Suprapubic skin (tissue), 4 donors: Measurements from ENCODE around the gene CASP1. TPM values are rescaled to one million over a fixed set of nuclear protein-coding genes. Genes with fewer than 3 reads are reported as not detected.

ENCODE experiments used
- DNase-seq, 2 donors: peaks; one replicate each; pipeline ENCODE4 v3.0.0-alpha.2; 2019; ENCODE audit warnings: low spot score in 2 of 2
- H3K27ac ChIP-seq: fragments of 200-600 bp; sonication (generic); one replicate; pipeline ENCODE4 v1.5.1; 2019
- H3K27me3 ChIP-seq: fragments of 200-600 bp; sonication (generic); one replicate; pipeline ENCODE4 v1.5.1; 2019
- H3K36me3 ChIP-seq: fragments of 200-600 bp; sonication (generic); one replicate; pipeline ENCODE4 v1.5.1; 2019
- H3K4me1 ChIP-seq: fragments of 200-600 bp; sonication (generic); one replicate; pipeline ENCODE4 v1.5.1; 2019
- H3K4me3 ChIP-seq: fragments of 200-600 bp; sonication (generic); one replicate; pipeline ENCODE4 v1.5.1; 2019; ENCODE audit warnings: mild to moderate bottlenecking
- H3K9me3 ChIP-seq: fragments of 200-600 bp; sonication (generic); one replicate; pipeline ENCODE4 v1.5.1; 2019
- CTCF ChIP-seq, 2 donors: fragments of 200-600 bp in 1 of 2; fragments of 450-650 bp in 1 of 2; sonication (generic) in 1 of 2; IDR thresholded peaks; one replicate each; pipeline ENCODE4 v1.5.1; 2016 to 2019; ENCODE audit warnings: antibody characterized with exemption in 2 of 2, mild to moderate bottlenecking in 1 of 2, moderate library complexity in 1 of 2
- EP300 ChIP-seq: sonication (generic); formaldehyde crosslinking; IDR thresholded peaks from one replicate; pipeline ENCODE4 v1.6.1; 2017; ENCODE audit warnings: antibody characterized with exemption
- POLR2A ChIP-seq, 2 donors: fragments of 450-650 bp; IDR thresholded peaks; one replicate each; pipeline ENCODE4 v1.6.1; 2017; ENCODE audit warnings: antibody characterized with exemption in 2 of 2, mild to moderate bottlenecking in 2 of 2, moderate library complexity in 2 of 2
- POLR2AphosphoS5 ChIP-seq, 3 donors: sonication (generic); formaldehyde crosslinking; IDR thresholded peaks; one replicate each; pipeline ENCODE4 v1.6.1; 2017; ENCODE audit warnings: antibody characterized with exemption in 3 of 3
- WGBS: methylation state at CpG from one replicate; pipeline ENCODE4 v1.1.5; 2018; 5-methylcytosine and 5-hydroxymethylcytosine counted together
- total RNA-seq, 4 donors: library from RNA; depleted of rRNA; stranded (reverse); fragments of >200 nt; gene quantifications; one replicate each; pipeline ENCODE4 v1.1.0, GENCODE V29; 2016

CASP1 gene
- total RNA-seq, 4 donors from 2014 or later = 20.1 to 35.7 (median 28.3) TPM

- WGBS = 69% methylated on average over 3 of the region's 3 CpGs
Measured at GRCh38 chr11:105004021-105004420, 30.9 kb downstream of the CASP1 start.

GRCh38 chr11:105003151-105003550 is 31.8 kb downstream of the CASP1 start:
- H3K4me3 ChIP-seq = no peak overlapping the region
- TF ChIP-seq CTCF (IDR thresholded peaks at IDR 0.05) = no peak
- TF ChIP-seq EP300 = no peak
- TF ChIP-seq POLR2A (IDR thresholded peaks at IDR 0.05) = no peak
- TF ChIP-seq POLR2AphosphoS5 (IDR thresholded peaks at IDR 0.05) = no peak
- H3K9me3 ChIP-seq = no peaks in the 10 kb centered on the region
- no peak overlapping the region for H3K27ac ChIP-seq
- peaks cover 5% of the 10 kb centered on the region for H3K4me1 ChIP-seq
- H3K27me3 ChIP-seq = no peaks in the 10 kb centered on the region
- WGBS = 49% methylated on average over 2 of the region's 2 CpGs
- no peak for DNase-seq
- H3K36me3 ChIP-seq = no peaks in the 10 kb centered on the region

More at GRCh38 chr11:105004021-105004420, 30.9 kb downstream of the CASP1 start:
- H3K36me3 ChIP-seq = no peaks in the 10 kb centered on the region
- no peaks in the 10 kb centered on the region for H3K9me3 ChIP-seq
- no peaks in the 10 kb centered on the region for H3K27me3 ChIP-seq
- no peak for DNase-seq
- no peak overlapping the region for H3K4me3 ChIP-seq
- TF ChIP-seq POLR2AphosphoS5 (IDR thresholded peaks at IDR 0.05) (peak in 1 of 3 donors; percentile 41), CTCF (IDR thresholded peaks at IDR 0.05) (no peak), EP300 (no peak)
- no peak overlapping the region for H3K27ac ChIP-seq
- H3K4me1 ChIP-seq = peaks cover 5% of the 10 kb centered on the region

GRCh38 chr11:105000797-105001196 is 34.1 kb downstream of the CASP1 start:
- Histone ChIP-seq H3K27me3 (no peaks in the 10 kb centered on the region), H3K36me3 (no peaks in the 10 kb centered on the region), H3K27ac (no peak overlapping the region), H3K4me3 (no peak overlapping the region), H3K4me1 (peaks cover 5% of the 10 kb centered on the region), H3K9me3 (no peaks in the 10 kb centered on the region)
- 87% methylated on average over 7 of the region's 7 CpGs for WGBS
- no peak for TF ChIP-seq POLR2A (IDR thresholded peaks at IDR 0.05)
- TF ChIP-seq CTCF (IDR thresholded peaks at IDR 0.05) = peak in 1 of 2 donors; percentile 17
- no peak for TF ChIP-seq EP300
- no peak for TF ChIP-seq POLR2AphosphoS5 (IDR thresholded peaks at IDR 0.05)
- DNase-seq = no peak

GRCh38 chr11:105000167-105000566 is 34.8 kb downstream of the CASP1 start:
- no peaks in the 10 kb centered on the region for H3K36me3 ChIP-seq
- no peak overlapping the region for H3K27ac ChIP-seq
- no peak for DNase-seq
- no peaks in the 10 kb centered on the region for H3K27me3 ChIP-seq
- TF ChIP-seq POLR2A (IDR thresholded peaks at IDR 0.05) (no peak), CTCF (IDR thresholded peaks at IDR 0.05) (no peak), EP300 (no peak), POLR2AphosphoS5 (IDR thresholded peaks at IDR 0.05) (no peak)
- H3K4me1 ChIP-seq = peaks cover 3% of the 10 kb centered on the region
- H3K4me3 ChIP-seq = no peak overlapping the region
- H3K9me3 ChIP-seq = no peaks in the 10 kb centered on the region
- 93% methylated on average over 5 of the region's 5 CpGs for WGBS

GRCh38 chr11:104999721-105000120 is 35.2 kb downstream of the CASP1 start:
- WGBS = 61% methylated on average over 1 of the region's 1 CpG

More at GRCh38 chr11:104999721-105000120, 35.2 kb downstream of the CASP1 start:
- TF ChIP-seq POLR2A (IDR thresholded peaks at IDR 0.05) (no peak), POLR2AphosphoS5 (IDR thresholded peaks at IDR 0.05) (no peak), CTCF (IDR thresholded peaks at IDR 0.05) (no peak), EP300 (no peak)
- no peak for DNase-seq
- Histone ChIP-seq H3K27me3 (no peaks in the 10 kb centered on the region), H3K4me1 (peaks cover 1% of the 10 kb centered on the region), H3K4me3 (no peak overlapping the region), H3K36me3 (no peaks in the 10 kb centered on the region), H3K27ac (no peak overlapping the region), H3K9me3 (no peaks in the 10 kb centered on the region)
